HCT116 (cell line): ENCODE results near the gene KANSL1.

ENCODE experiments used
- CTCF ChIP-seq, 3 experiments: fragments of 200-600 bp in 1 of 3; sonication (generic) in 1 of 3; IDR thresholded peaks in 2 of 3; conservative IDR thresholded peaks in 1 of 3; 2 replicates each; pipeline ENCODE4 v1.5.1; 2012 to 2017; ENCODE audit warnings: low read depth in 2 of 3, low read length in 2 of 3, antibody characterized with exemption in 1 of 3, borderline replicate concordance in 1 of 3, control low read depth in 1 of 3, mild to moderate bottlenecking in 1 of 3, mixed read lengths in 1 of 3, mixed run types in 1 of 3, moderate library complexity in 1 of 3; ENCODE audit not compliant: insufficient read depth in 1 of 3
- EZH2 ChIP-seq: fragments of 200-600 bp; sonication (generic); IDR thresholded peaks from 2 replicates; pipeline ENCODE4 v1.6.1; 2017; ENCODE audit warnings: antibody characterized with exemption, mixed run types
- EZH2phosphoT487 ChIP-seq: fragments of 200-600 bp; IDR thresholded peaks from 2 replicates; pipeline ENCODE4 v1.6.1; 2018; ENCODE audit warnings: antibody characterized with exemption, borderline replicate concordance
- POLR2A ChIP-seq: IDR thresholded peaks from 2 replicates; pipeline ENCODE4 v1.7.0; 2011; ENCODE audit warnings: borderline replicate concordance; ENCODE audit not compliant: insufficient read depth, insufficient read length; ENCODE audit errors: extremely low read depth
- RAD21 ChIP-seq: IDR thresholded peaks from 2 replicates; pipeline ENCODE4 v1.6.1; 2012; ENCODE audit warnings: low read depth, mild to moderate bottlenecking
- SIN3A ChIP-seq: IDR thresholded peaks from 2 replicates; pipeline ENCODE4 v1.6.1; 2012; ENCODE audit warnings: low read depth
- SP1 ChIP-seq: IDR thresholded peaks from 2 replicates; pipeline ENCODE4 v1.6.1; 2012; ENCODE audit warnings: low read depth
- ZBTB33 ChIP-seq: IDR thresholded peaks from 2 replicates; pipeline ENCODE4 v1.6.1; 2011; ENCODE audit warnings: mild to moderate bottlenecking, low read length, moderate library complexity; ENCODE audit not compliant: insufficient replicate concordance; ENCODE audit errors: extremely low read depth

GRCh38 chr17:46049656-46050055, 143.6 kb downstream of the KANSL1 start:
- no peak for TF ChIP-seq SIN3A
- TF ChIP-seq ZBTB33: no peak
- TF ChIP-seq POLR2A: no peak
- TF ChIP-seq SP1: no peak
- TF ChIP-seq EZH2phosphoT487: no peak
- TF ChIP-seq CTCF (IDR thresholded peaks at IDR 0.05 in 2 of 3, conservative IDR thresholded peaks at IDR 0.05 in 1 of 3; ENCODE audit: borderline replicate concordance in 1 of 3, insufficient read depth in 1 of 3, low read depth in 2 of 3, low read length in 2 of 3): no peak
- no peak for TF ChIP-seq RAD21
- TF ChIP-seq EZH2: no peak
